HFF-Myc (cell line): ENCODE results near the gene CENPM.

Source experiments
- DNase-seq: peaks from one replicate; pipeline ENCODE4 v3.0.0-alpha.2; 2011; ENCODE audit warnings: low read depth; ENCODE audit errors: extremely low read depth
- H3K4me3 ChIP-seq: replicated peaks from 2 replicates; pipeline ENCODE4 v1.5.1; 2011; ENCODE audit warnings: low read depth, mild to moderate bottlenecking, control low read depth, low read length
- CTCF ChIP-seq: IDR thresholded peaks from 2 replicates; pipeline ENCODE4 v1.5.1; 2012; ENCODE audit warnings: mild to moderate bottlenecking, low read depth, low read length, control low read depth; ENCODE audit errors: missing control alignments

Gene CENPM

GRCh38 chr22:41917903-41918791 lies 28.8 kb downstream of the CENPM start:
- no peak for DNase-seq
- TF ChIP-seq CTCF, result no peak
- H3K4me3 ChIP-seq, result no peak overlapping the region

- H3K4me3 ChIP-seq, result no peak overlapping the region
- TF ChIP-seq CTCF, result no peak
- no peak for DNase-seq
These were observed 29.5 kb downstream of the CENPM start for GRCh38 chr22:41917375-41917902.

- no peak for TF ChIP-seq CTCF
- H3K4me3 ChIP-seq, result no peak overlapping the region
- no peak for DNase-seq
These were observed 30.1 kb downstream of the CENPM start for GRCh38 chr22:41916745-41917358.

GRCh38 chr22:41915786-41916493 lies 31.0 kb downstream of the CENPM start:
- H3K4me3 ChIP-seq, result no peak overlapping the region
- TF ChIP-seq CTCF, result no peak
- no peak for DNase-seq

GRCh38 chr22:41915035-41915785 lies 31.7 kb downstream of the CENPM start, which contains the start of gene SHISA8:
TSS of gene SHISA8 (minus strand) at chr22:41915074. CDS start at chr22:41914667, 407 bp downstream.
- no peak for TF ChIP-seq CTCF
- no peak for DNase-seq
- H3K4me3 ChIP-seq, result no peak within 1 kb of the TSS

GRCh38 chr22:41914611-41915034 lies 32.3 kb downstream of the CENPM start:
- no peak for DNase-seq
- H3K4me3 ChIP-seq, result no peak overlapping the region
- no peak for TF ChIP-seq CTCF
